H9 (cell line): ENCODE data around the gene PTPRN2. TPM values are rescaled to one million over a fixed set of nuclear protein-coding genes. Genes with fewer than 3 reads are reported as not detected.

Source experiments
- DNase-seq: peaks from one replicate; pipeline ENCODE4 v3.0.0-alpha.2; 2017
- H2AFZ ChIP-seq: one replicate; pipeline ENCODE4 v1.6.1; 2013; ENCODE audit warnings: mild to moderate bottlenecking, low read length, control low read depth, moderate library complexity
- H2AK5ac ChIP-seq: 2 replicates; pipeline ENCODE4 v1.6.1; 2013; ENCODE audit warnings: low read length, control low read depth, mixed read lengths; ENCODE audit not compliant: insufficient read length
- H2BK120ac ChIP-seq: one replicate; pipeline ENCODE4 v1.6.1; 2013; ENCODE audit warnings: low read depth, mild to moderate bottlenecking, low read length, control low read depth, inconsistent platforms; ENCODE audit not compliant: poor library complexity, severe bottlenecking
- H2BK12ac ChIP-seq: 2 replicates; pipeline ENCODE4 v1.6.1; 2013; ENCODE audit warnings: low read length, control low read depth, mixed read lengths, low read depth; ENCODE audit not compliant: insufficient read length
- H2BK15ac ChIP-seq: 2 replicates; pipeline ENCODE4 v1.6.1; 2013; ENCODE audit warnings: low read depth, low read length, control low read depth
- H2BK20ac ChIP-seq: one replicate; pipeline ENCODE4 v1.6.1; 2013; ENCODE audit warnings: low read depth, mild to moderate bottlenecking, low read length, control low read depth, inconsistent platforms; ENCODE audit not compliant: poor library complexity, severe bottlenecking
- H2BK5ac ChIP-seq: 2 replicates; pipeline ENCODE4 v1.6.1; 2013; ENCODE audit warnings: low read length, control low read depth, mixed read lengths; ENCODE audit not compliant: insufficient read length
- H3K14ac ChIP-seq: 2 replicates; pipeline ENCODE4 v1.6.1; 2013; ENCODE audit warnings: low read length, control low read depth; ENCODE audit not compliant: insufficient read depth
- H3K18ac ChIP-seq: 2 replicates; pipeline ENCODE4 v1.6.1; 2013; ENCODE audit warnings: low read depth, mild to moderate bottlenecking, mixed read lengths, low read length, control low read depth; ENCODE audit not compliant: insufficient read length
- H3K23ac ChIP-seq: 2 replicates; pipeline ENCODE4 v1.6.1; 2013; ENCODE audit warnings: low read length, control low read depth, mixed read lengths, low read depth; ENCODE audit not compliant: insufficient read length
- H3K23me2 ChIP-seq: 2 replicates; pipeline ENCODE4 v1.6.1; 2013; ENCODE audit warnings: low read depth, mild to moderate bottlenecking, mixed read lengths, low read length, control low read depth; ENCODE audit not compliant: insufficient read length, poor library complexity, severe bottlenecking
- H3K27ac ChIP-seq: 2 replicates; pipeline ENCODE4 v1.5.1; 2013; ENCODE audit warnings: low read length, control low read depth, mixed read lengths, low read depth; ENCODE audit not compliant: insufficient read length
- H3K27me3 ChIP-seq: 2 replicates; pipeline ENCODE4 v1.6.1; 2013; ENCODE audit warnings: low read length, control low read depth, inconsistent platforms; ENCODE audit not compliant: insufficient read depth
- H3K4ac ChIP-seq: 2 replicates; pipeline ENCODE4 v1.6.1; 2013; ENCODE audit warnings: low read depth, mild to moderate bottlenecking, control low read depth, inconsistent platforms, low read length, moderate library complexity
- H3K4me1 ChIP-seq: 2 replicates; pipeline ENCODE4 v1.6.1; 2013; ENCODE audit warnings: low read length, control low read depth, inconsistent platforms; ENCODE audit not compliant: insufficient read depth
- H3K4me2 ChIP-seq: 2 replicates; pipeline ENCODE4 v1.6.1; 2013; ENCODE audit warnings: low read length, control low read depth, mixed read lengths; ENCODE audit not compliant: insufficient read length, insufficient read depth
- H3K56ac ChIP-seq: 2 replicates; pipeline ENCODE4 v1.6.1; 2013; ENCODE audit warnings: low read depth, mild to moderate bottlenecking, mixed read lengths, low read length, control low read depth; ENCODE audit not compliant: insufficient read length
- H3K79me1 ChIP-seq: 2 replicates; pipeline ENCODE4 v1.6.1; 2013; ENCODE audit warnings: low read depth, mild to moderate bottlenecking, moderate library complexity, low read length, control low read depth, inconsistent platforms; ENCODE audit not compliant: insufficient read depth, poor library complexity, severe bottlenecking
- H3K79me2 ChIP-seq: 2 replicates; pipeline ENCODE4 v1.6.1; 2013; ENCODE audit warnings: low read length, control low read depth, inconsistent platforms; ENCODE audit not compliant: insufficient read depth
- H3K9ac ChIP-seq: 2 replicates; pipeline ENCODE4 v1.6.1; 2013; ENCODE audit warnings: low read length, control low read depth, mixed read lengths; ENCODE audit not compliant: insufficient read length; ENCODE audit errors: extremely low read depth
- H3K9me3 ChIP-seq: one replicate; pipeline ENCODE4 v1.6.1; 2013; ENCODE audit warnings: low read depth, low read length, inconsistent platforms; ENCODE audit not compliant: control insufficient read depth
- H3T11ph ChIP-seq: one replicate; pipeline ENCODE4 v1.6.1; 2013; ENCODE audit warnings: mild to moderate bottlenecking, low read length, control low read depth, inconsistent platforms
- H4K20me1 ChIP-seq: one replicate; pipeline ENCODE4 v1.6.1; 2013; ENCODE audit not compliant: control insufficient read depth, insufficient read length, insufficient read depth
- H4K5ac ChIP-seq: 2 replicates; pipeline ENCODE4 v1.6.1; 2013; ENCODE audit warnings: low read depth, mild to moderate bottlenecking, mixed read lengths, low read length, control low read depth; ENCODE audit not compliant: insufficient read length
- H4K8ac ChIP-seq: replicated peaks from 2 replicates; pipeline ENCODE4 v1.6.1; 2013; ENCODE audit warnings: low read length, control low read depth, mixed read lengths, low read depth; ENCODE audit not compliant: insufficient read length
- H4K91ac ChIP-seq: 2 replicates; pipeline ENCODE4 v1.6.1; 2013; ENCODE audit warnings: low read depth, mild to moderate bottlenecking, moderate library complexity, mixed read lengths, low read length, control low read depth; ENCODE audit not compliant: insufficient read length
- H3K27ac Mint-ChIP-seq, 3 experiments: 2 replicates in 2 of 3; 3 replicates in 1 of 3; pipeline ENCODE4 v1.8.0; 2020 to 2021; ENCODE audit warnings: mixed read lengths in 3 of 3, mild to moderate bottlenecking in 1 of 3, moderate library complexity in 1 of 3
- H3K27me3 Mint-ChIP-seq: 2 replicates; pipeline ENCODE4 v1.8.0; 2021; ENCODE audit warnings: low read depth, mild to moderate bottlenecking, moderate library complexity, mixed read lengths
- H3K36me3 Mint-ChIP-seq, 3 experiments: 2 replicates in 2 of 3; 3 replicates in 1 of 3; pipeline ENCODE4 v1.8.0; 2020 to 2021; ENCODE audit warnings: low read depth in 3 of 3, mixed read lengths in 3 of 3; ENCODE audit not compliant: insufficient read depth in 1 of 3
- H3K4me1 Mint-ChIP-seq, 2 experiments: 2 replicates each; pipeline ENCODE4 v1.8.0; 2020; ENCODE audit warnings: mixed read lengths in 2 of 2
- H3K4me3 Mint-ChIP-seq, 2 experiments: 2 replicates in 1 of 2; 3 replicates in 1 of 2; pipeline ENCODE4 v1.8.0; 2020 to 2021; ENCODE audit warnings: mild to moderate bottlenecking in 2 of 2, mixed read lengths in 2 of 2, moderate library complexity in 1 of 2
- H3K9me3 Mint-ChIP-seq, 2 experiments: 2 replicates in 1 of 2; 3 replicates in 1 of 2; pipeline ENCODE4 v1.8.0; 2020; ENCODE audit warnings: mild to moderate bottlenecking in 2 of 2, mixed read lengths in 2 of 2, moderate library complexity in 1 of 2
- WGBS: extraction: QIAGEN DNeasy Blood & Tissue Kit; methylation state at CpG from one replicate; pipeline ENCODE4 v1.1.7; 2013; ENCODE audit warnings: missing lambda C conversion rate, low lambda C conversion rate, mixed read lengths; ENCODE audit not compliant: insufficient read length; ENCODE audit errors: extremely low coverage; 5-methylcytosine and 5-hydroxymethylcytosine counted together
- total RNA-seq: library from RNA; stranded (reverse); gene quantifications from 2 replicates; pipeline ENCODE4 v1.2.1, GENCODE V29; 2021
- TF ChIP-seq, protein P1 (sequence below): fragments of 200-600 bp; sonication (generic); conservative IDR thresholded peaks from 3 replicates; pipeline ENCODE4 v1.8.0; 2021; ENCODE audit warnings: antibody characterized with exemption, mild to moderate bottlenecking

PTPRN2 gene
- total RNA-seq, 1 experiment from 2014 or later, result 5.2 TPM

DNA sequence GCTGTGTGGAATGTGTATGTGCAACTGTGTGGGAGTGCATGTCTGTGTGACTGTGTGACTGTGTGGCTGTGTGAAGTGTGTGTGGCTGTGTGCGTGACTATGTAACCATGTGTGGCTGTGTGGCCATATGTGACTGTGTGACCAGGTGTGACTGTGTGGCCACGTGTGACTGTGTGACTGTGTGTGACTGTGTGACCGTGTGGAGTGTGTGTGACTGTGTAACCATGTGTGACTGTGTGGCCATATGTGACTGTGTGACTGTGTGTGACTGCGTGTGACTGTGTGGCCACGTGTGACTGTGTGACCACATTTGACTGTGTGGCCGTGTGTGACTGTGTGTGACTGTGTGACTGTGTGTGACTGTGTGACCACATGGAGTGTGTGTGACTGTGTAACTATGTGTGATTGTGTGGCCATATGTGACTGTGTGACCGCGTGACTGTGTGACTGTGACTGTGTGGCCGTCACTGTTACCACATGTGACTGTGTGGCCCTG lies 747.9 kb downstream of the PTPRN2 start:
- no peaks in the 10 kb centered on the region for H3K9me3 ChIP-seq
- H3K27me3 ChIP-seq, result no peaks in the 10 kb centered on the region
- no peaks in the 10 kb centered on the region for H3K79me1 ChIP-seq
- H3T11ph ChIP-seq, result no peak overlapping the region
- Mint-ChIP-seq H3K27ac (no peak overlapping the region), H3K4me3 (no peak overlapping the region), H3K9me3 (no peaks in the 10 kb centered on the region), H3K4me1 (peaks cover 41 to 45% of the 10 kb centered on the region in 2 experiments), H3K36me3 (no peaks in the 10 kb centered on the region; a peak in 1 of 7 replicates), H3K27me3 (no peaks in the 10 kb centered on the region)
- H3K56ac ChIP-seq, result no peak overlapping the region
- no CpG with 5 or more reads among the region's 9 CpGs for WGBS
- TF ChIP-seq, protein P1, sequence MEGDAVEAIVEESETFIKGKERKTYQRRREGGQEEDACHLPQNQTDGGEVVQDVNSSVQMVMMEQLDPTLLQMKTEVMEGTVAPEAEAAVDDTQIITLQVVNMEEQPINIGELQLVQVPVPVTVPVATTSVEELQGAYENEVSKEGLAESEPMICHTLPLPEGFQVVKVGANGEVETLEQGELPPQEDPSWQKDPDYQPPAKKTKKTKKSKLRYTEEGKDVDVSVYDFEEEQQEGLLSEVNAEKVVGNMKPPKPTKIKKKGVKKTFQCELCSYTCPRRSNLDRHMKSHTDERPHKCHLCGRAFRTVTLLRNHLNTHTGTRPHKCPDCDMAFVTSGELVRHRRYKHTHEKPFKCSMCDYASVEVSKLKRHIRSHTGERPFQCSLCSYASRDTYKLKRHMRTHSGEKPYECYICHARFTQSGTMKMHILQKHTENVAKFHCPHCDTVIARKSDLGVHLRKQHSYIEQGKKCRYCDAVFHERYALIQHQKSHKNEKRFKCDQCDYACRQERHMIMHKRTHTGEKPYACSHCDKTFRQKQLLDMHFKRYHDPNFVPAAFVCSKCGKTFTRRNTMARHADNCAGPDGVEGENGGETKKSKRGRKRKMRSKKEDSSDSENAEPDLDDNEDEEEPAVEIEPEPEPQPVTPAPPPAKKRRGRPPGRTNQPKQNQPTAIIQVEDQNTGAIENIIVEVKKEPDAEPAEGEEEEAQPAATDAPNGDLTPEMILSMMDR, result no peak
- H3K4me2 ChIP-seq, result no peak overlapping the region
- H2BK120ac ChIP-seq, result no peak overlapping the region
- no peak overlapping the region for H3K14ac ChIP-seq
- peak overlapping the region; percentile 3 for H2AK5ac ChIP-seq
- no peak overlapping the region for H2BK5ac ChIP-seq
- H3K9ac ChIP-seq, result no peak overlapping the region
- peak overlapping the region; percentile 0 for H3K18ac ChIP-seq
- no peak overlapping the region for H2BK20ac ChIP-seq
- no peaks in the 10 kb centered on the region for H4K20me1 ChIP-seq
- H4K5ac ChIP-seq, result peak overlapping the region; percentile 19
- no peak overlapping the region for H3K23ac ChIP-seq
- no peak overlapping the region for H3K4ac ChIP-seq
- H3K4me1 ChIP-seq, result peaks cover 13% of the 10 kb centered on the region; the same call in 1 of the 2 replicates
- H2AFZ ChIP-seq, result no peak overlapping the region
- no peak overlapping the region for H2BK15ac ChIP-seq
- no peak for DNase-seq
- no peak overlapping the region for H2BK12ac ChIP-seq
- H4K8ac ChIP-seq, result peak overlapping the region; percentile 35
- no peak overlapping the region for H4K91ac ChIP-seq
- H3K23me2 ChIP-seq, result no peaks in the 10 kb centered on the region
- H3K79me2 ChIP-seq, result no peaks in the 10 kb centered on the region
- no peak overlapping the region for H3K27ac ChIP-seq
